ENCODE data around the gene VRK1.

VRK1 gene

DNA sequence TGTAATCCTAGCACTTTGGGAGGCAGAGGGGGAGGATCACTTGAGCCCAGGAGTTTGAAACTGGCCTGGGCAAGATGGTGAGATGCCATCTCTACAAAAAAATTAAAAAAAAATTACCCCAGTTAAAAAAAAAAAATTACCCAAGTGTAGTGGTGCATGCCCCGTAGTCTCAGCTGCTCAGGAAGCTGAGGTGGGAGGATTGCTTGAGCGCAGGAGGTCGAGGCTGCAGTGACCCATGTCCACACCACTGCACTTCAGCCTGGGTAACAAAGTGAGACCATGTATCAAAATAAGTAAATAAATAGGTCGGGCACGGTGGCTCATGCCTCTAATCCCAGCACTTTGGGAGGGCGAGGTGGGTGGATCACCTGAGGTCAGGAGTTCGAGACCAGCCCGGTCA, 128.8 kb downstream of the VRK1 start:
- H3K4me3 ChIP-seq (ENCODE audit: low read depth, low read length), result no peak overlapping the region
- TF ChIP-seq, protein P1, sequence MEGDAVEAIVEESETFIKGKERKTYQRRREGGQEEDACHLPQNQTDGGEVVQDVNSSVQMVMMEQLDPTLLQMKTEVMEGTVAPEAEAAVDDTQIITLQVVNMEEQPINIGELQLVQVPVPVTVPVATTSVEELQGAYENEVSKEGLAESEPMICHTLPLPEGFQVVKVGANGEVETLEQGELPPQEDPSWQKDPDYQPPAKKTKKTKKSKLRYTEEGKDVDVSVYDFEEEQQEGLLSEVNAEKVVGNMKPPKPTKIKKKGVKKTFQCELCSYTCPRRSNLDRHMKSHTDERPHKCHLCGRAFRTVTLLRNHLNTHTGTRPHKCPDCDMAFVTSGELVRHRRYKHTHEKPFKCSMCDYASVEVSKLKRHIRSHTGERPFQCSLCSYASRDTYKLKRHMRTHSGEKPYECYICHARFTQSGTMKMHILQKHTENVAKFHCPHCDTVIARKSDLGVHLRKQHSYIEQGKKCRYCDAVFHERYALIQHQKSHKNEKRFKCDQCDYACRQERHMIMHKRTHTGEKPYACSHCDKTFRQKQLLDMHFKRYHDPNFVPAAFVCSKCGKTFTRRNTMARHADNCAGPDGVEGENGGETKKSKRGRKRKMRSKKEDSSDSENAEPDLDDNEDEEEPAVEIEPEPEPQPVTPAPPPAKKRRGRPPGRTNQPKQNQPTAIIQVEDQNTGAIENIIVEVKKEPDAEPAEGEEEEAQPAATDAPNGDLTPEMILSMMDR (IDR thresholded peaks at IDR 0.05; ENCODE audit: low read depth, low read length), result no peak
- no peak for TF ChIP-seq MYC (IDR thresholded peaks at IDR 0.05; ENCODE audit: low read depth, low read length)
- TF ChIP-seq, protein P2, sequence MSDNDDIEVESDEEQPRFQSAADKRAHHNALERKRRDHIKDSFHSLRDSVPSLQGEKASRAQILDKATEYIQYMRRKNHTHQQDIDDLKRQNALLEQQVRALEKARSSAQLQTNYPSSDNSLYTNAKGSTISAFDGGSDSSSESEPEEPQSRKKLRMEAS (IDR thresholded peaks at IDR 0.05; ENCODE audit: low read depth, low read length), result no peak
- TF ChIP-seq POLR2A (IDR thresholded peaks at IDR 0.05; ENCODE audit: extremely low read depth, insufficient read length), result no peak
- DNase-seq (ENCODE audit: low read depth), result no peak

DNA sequence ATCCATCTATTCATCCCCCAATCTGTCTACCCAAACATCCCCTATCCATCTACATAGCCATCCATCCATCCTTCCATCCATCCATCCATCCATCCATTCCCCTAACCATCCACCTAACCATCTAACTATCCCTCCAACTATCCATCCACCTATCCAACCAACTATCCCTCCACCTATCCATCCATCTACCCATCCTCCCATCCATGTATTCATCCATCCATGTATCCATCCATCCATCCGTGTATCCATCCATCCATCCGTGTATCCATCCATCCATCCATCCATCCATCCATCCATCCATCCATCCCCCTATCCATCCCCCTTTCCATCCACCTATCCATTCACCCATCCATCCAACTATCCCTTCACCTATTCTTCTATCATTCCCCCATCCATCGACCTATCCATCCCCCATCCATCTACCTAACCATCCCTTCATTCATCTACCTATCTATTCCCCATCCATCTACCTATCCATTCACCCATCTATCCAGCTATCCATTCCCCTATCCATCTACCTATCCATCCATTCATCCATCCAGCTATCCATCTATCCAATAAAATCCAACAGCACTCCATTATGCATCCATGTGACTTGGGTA, 131.7 kb downstream of the VRK1 start:
- TF ChIP-seq, protein P2 (IDR thresholded peaks at IDR 0.05; ENCODE audit: low read depth, low read length), result no peak
- TF ChIP-seq, protein P1 (IDR thresholded peaks at IDR 0.05; ENCODE audit: low read depth, low read length), result no peak
- TF ChIP-seq MYC (IDR thresholded peaks at IDR 0.05; ENCODE audit: low read depth, low read length) (no peak), POLR2A (IDR thresholded peaks at IDR 0.05; ENCODE audit: extremely low read depth, insufficient read length) (no peak)
- no peak overlapping the region for H3K4me3 ChIP-seq (ENCODE audit: low read depth, low read length)
- DNase-seq (ENCODE audit: low read depth), result no peak

DNA sequence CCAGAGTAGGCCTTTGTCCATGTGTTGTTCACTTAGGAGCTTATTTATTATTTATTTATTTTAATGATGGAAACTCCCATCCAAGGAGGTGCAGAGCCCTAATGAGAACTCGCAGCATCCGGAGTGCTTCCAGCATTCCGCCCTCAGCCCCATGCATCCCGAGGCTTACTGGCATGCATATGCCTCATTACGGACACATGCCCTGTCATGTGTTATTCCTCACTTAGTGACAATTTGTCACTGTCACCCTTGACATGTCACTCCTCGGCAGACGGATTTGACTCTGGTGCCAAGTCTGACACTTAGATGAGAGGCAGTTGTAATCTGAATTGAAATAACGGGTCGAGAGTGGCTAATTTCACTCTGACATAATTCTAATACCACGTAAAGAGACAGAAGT, 132.8 kb downstream of the VRK1 start:
- H3K4me3 ChIP-seq (ENCODE audit: low read depth, low read length), result no peak overlapping the region
- no peak for DNase-seq (ENCODE audit: low read depth)
- TF ChIP-seq, protein P1 (IDR thresholded peaks at IDR 0.05; ENCODE audit: low read depth, low read length), result no peak
- TF ChIP-seq MYC (IDR thresholded peaks at IDR 0.05; ENCODE audit: low read depth, low read length), result no peak
- no peak for TF ChIP-seq POLR2A (IDR thresholded peaks at IDR 0.05; ENCODE audit: extremely low read depth, insufficient read length)
- TF ChIP-seq, protein P2 (IDR thresholded peaks at IDR 0.05; ENCODE audit: low read depth, low read length), result no peak

DNA sequence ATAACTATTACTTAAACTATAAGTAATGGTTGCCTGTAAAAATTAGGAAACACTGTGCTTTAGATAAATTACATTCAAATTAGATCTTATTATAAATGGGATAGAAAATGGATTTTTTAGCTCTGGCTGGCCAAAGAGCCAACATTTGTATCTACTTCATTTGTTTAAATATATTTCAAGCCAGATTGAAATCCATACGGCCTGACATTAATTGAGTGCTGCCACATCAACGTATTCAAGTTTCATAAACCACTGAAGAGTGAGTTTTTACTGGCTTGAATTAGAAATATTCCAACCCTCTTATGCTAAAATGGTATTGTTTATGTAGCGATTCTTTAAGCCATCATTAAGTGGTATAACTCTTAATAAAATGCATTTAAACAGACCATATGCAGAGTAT, 133.3 kb downstream of the VRK1 start:
- no peak overlapping the region for H3K4me3 ChIP-seq (ENCODE audit: low read depth, low read length)
- no peak for TF ChIP-seq MYC (IDR thresholded peaks at IDR 0.05; ENCODE audit: low read depth, low read length)
- TF ChIP-seq, protein P1 (IDR thresholded peaks at IDR 0.05; ENCODE audit: low read depth, low read length), result no peak
- TF ChIP-seq POLR2A (IDR thresholded peaks at IDR 0.05; ENCODE audit: extremely low read depth, insufficient read length), result no peak
- TF ChIP-seq, protein P2 (IDR thresholded peaks at IDR 0.05; ENCODE audit: low read depth, low read length), result no peak
- no peak for DNase-seq (ENCODE audit: low read depth)
